GM12878 (cell line): ENCODE data around the gene PMIS2. TPM values are rescaled to one million over a fixed set of nuclear protein-coding genes. Genes with fewer than 3 reads are reported as not detected.

Experiments
- ATAC-seq: fragments of 200-7000 bp; cut with Tn5 transposase; 3 replicates; pipeline ENCODE4 v1.9.1; 2020; ENCODE audit warnings: mild to moderate bottlenecking, moderate library complexity
- BruUV-seq: library from RNA; stranded (reverse); fragments of 400-500 nt; replicated peaks from 2 replicates; lab custom pipeline; 2021; lab: Mats Ljungman, UMichigan
- CTCF ChIA-PET: fragments of 300-600 bp; sonication (Branson Sonifier 250); formaldehyde crosslinking; extraction: SDS; loops from one replicate; lab custom pipeline; 2021; ENCODE audit warnings: inconsistent platforms; lab: Yijun Ruan, JAX
- POLR2A ChIA-PET: fragments of 350-600 bp; formaldehyde crosslinking; extraction: SDS; loops from one replicate; lab custom pipeline; 2021; ENCODE audit warnings: inconsistent platforms; lab: Charles Lee
- RAD21 ChIA-PET: fragments of 300-600 bp; sonication (Branson Sonifier 250); formaldehyde crosslinking; loops from one replicate; lab custom pipeline; 2023; ENCODE audit warnings: antibody characterized with exemption; ENCODE audit not compliant: unreplicated experiment; lab: Charles Lee
- SMC1A ChIA-PET: fragments of 300-600 bp; sonication (Branson Sonifier 250); formaldehyde crosslinking; loops from one replicate; lab custom pipeline; 2023; ENCODE audit not compliant: unreplicated experiment, uncharacterized antibody; lab: Charles Lee
- DNase-seq: peaks from one replicate; pipeline ENCODE4 v3.0.0-alpha.2; 2011; ENCODE audit warnings: low read depth, low spot score
- FAIRE-seq: peaks from 3 replicates; lab custom pipeline; 2011; peaks lifted over from hg19 to GRCh38; lab: Jason Lieb, UNC
- H2AFZ ChIP-seq: 2 replicates; pipeline ENCODE4 v1.6.0; 2011; ENCODE audit warnings: low read depth, low read length, control low read depth; ENCODE audit not compliant: control insufficient read depth
- H3K27ac ChIP-seq: 2 replicates; pipeline ENCODE4 v1.5.1; 2011; ENCODE audit warnings: control low read depth; ENCODE audit not compliant: control insufficient read depth, insufficient read depth
- H3K27me3 ChIP-seq, 2 experiments: replicated peaks in 1 of 2; 2 replicates each; pipeline versions ENCODE4 v1.6.0 to v1.6.1; 2011; ENCODE audit warnings: low read length in 1 of 2; ENCODE audit not compliant: control insufficient read depth in 2 of 2, insufficient read depth in 2 of 2
- H3K36me3 ChIP-seq, 2 experiments: 2 replicates each; pipeline ENCODE4 v1.5.1; 2011; ENCODE audit warnings: low read length in 1 of 2; ENCODE audit not compliant: control insufficient read depth in 2 of 2, insufficient read depth in 2 of 2
- H3K4me1 ChIP-seq: 2 replicates; pipeline ENCODE4 v1.6.1; 2011; ENCODE audit warnings: mild to moderate bottlenecking, low read length, moderate library complexity, mixed read lengths; ENCODE audit not compliant: control insufficient read depth, insufficient read depth
- H3K4me2 ChIP-seq: 2 replicates; pipeline ENCODE4 v1.6.0; 2011; ENCODE audit warnings: control low read depth; ENCODE audit not compliant: control insufficient read depth, insufficient read depth
- H3K4me3 ChIP-seq: fragments of 200-600 bp; sonication (generic); 2 replicates; pipeline ENCODE4 v1.5.1; 2016
- H3K79me2 ChIP-seq: 2 replicates; pipeline ENCODE4 v1.6.0; 2011; ENCODE audit warnings: low read length; ENCODE audit not compliant: control insufficient read depth, insufficient read depth
- H3K9ac ChIP-seq: 2 replicates; pipeline ENCODE4 v1.8.0; 2011; ENCODE audit warnings: low read length, control low read depth, mixed read lengths; ENCODE audit not compliant: control insufficient read depth, insufficient read depth
- H3K9me3 ChIP-seq: replicated peaks from 3 replicates; pipeline ENCODE4 v1.5.1; 2011; ENCODE audit warnings: mild to moderate bottlenecking, low read length; ENCODE audit not compliant: control insufficient read depth, insufficient read depth
- H4K20me1 ChIP-seq: 2 replicates; pipeline ENCODE4 v1.6.0; 2011; ENCODE audit not compliant: control insufficient read depth, insufficient read depth
- BRCA1 ChIP-seq: IDR thresholded peaks from 2 replicates; pipeline ENCODE4 v1.6.1; 2011; ENCODE audit warnings: low read depth, low read length, improper control_type of control experiment
- CBX3 ChIP-seq: fragments of 200-600 bp; sonication (generic); IDR thresholded peaks from 2 replicates; pipeline ENCODE4 v1.6.1; 2016; ENCODE audit warnings: low read depth, borderline replicate concordance
- CHD4 ChIP-seq: fragments of 200-600 bp; sonication (generic); IDR thresholded peaks from 2 replicates; pipeline ENCODE4 v1.6.1; 2016; ENCODE audit warnings: mild to moderate bottlenecking
- IKZF2 ChIP-seq, 2 experiments: fragments of 450-650 bp; IDR thresholded peaks; 2 replicates each; pipeline ENCODE4 v1.6.1; 2017; ENCODE audit warnings: mild to moderate bottlenecking in 2 of 2, moderate library complexity in 2 of 2
- MTA2 ChIP-seq: fragments of 450-650 bp; IDR thresholded peaks from 2 replicates; pipeline ENCODE4 v1.6.1; 2016; ENCODE audit warnings: low read depth, mild to moderate bottlenecking, moderate library complexity
- MYB ChIP-seq: fragments of 150-350 bp; IDR thresholded peaks from 2 replicates; pipeline ENCODE4 v1.6.1; 2014; ENCODE audit warnings: mild to moderate bottlenecking, low read depth, low read length, borderline replicate concordance
- PAX8 ChIP-seq: fragments of 450-650 bp; IDR thresholded peaks from 2 replicates; pipeline ENCODE4 v1.6.1; 2017; ENCODE audit warnings: mild to moderate bottlenecking, moderate library complexity
- PBX3 ChIP-seq: IDR thresholded peaks from 2 replicates; pipeline ENCODE4 v1.6.1; 2011; ENCODE audit warnings: mild to moderate bottlenecking, low read depth, low read length, moderate library complexity; ENCODE audit not compliant: insufficient replicate concordance
- POLR2A ChIP-seq: IDR thresholded peaks from 2 replicates; pipeline ENCODE4 v1.6.1; 2011; ENCODE audit warnings: low read depth, mild to moderate bottlenecking, low read length
- RAD21 ChIP-seq: IDR thresholded peaks from 2 replicates; pipeline ENCODE4 v1.6.1; 2011; ENCODE audit warnings: mild to moderate bottlenecking, low read depth, low read length, moderate library complexity; ENCODE audit not compliant: insufficient read depth
- RAD51 ChIP-seq: fragments of 450-650 bp; IDR thresholded peaks from 2 replicates; pipeline ENCODE4 v1.6.1; 2016; ENCODE audit warnings: moderate library complexity, mild to moderate bottlenecking, inconsistent platforms
- RCOR1 ChIP-seq: conservative IDR thresholded peaks from 2 replicates; pipeline ENCODE4 v1.6.1; 2012; ENCODE audit warnings: low read depth, low read length, improper control_type of control experiment
- YBX1 ChIP-seq: fragments of 450-650 bp; IDR thresholded peaks from 2 replicates; pipeline ENCODE4 v1.6.1; 2016; ENCODE audit warnings: antibody characterized with exemption
- ZNF207 ChIP-seq: fragments of 450-650 bp; IDR thresholded peaks from 2 replicates; pipeline ENCODE4 v1.6.1; 2014; ENCODE audit warnings: antibody characterized with exemption, mild to moderate bottlenecking, borderline replicate concordance
- ZZZ3 ChIP-seq: IDR thresholded peaks from 2 replicates; pipeline ENCODE4 v1.6.1; 2011; ENCODE audit warnings: low read depth; ENCODE audit not compliant: control insufficient read depth, insufficient read length
- WGBS: methylation state at CpG from one replicate; pipeline ENCODE4 v1.1.6; 2016; ENCODE audit warnings: low lambda C conversion rate; ENCODE audit not compliant: insufficient replicate concordance, insufficient coverage; ENCODE audit errors: missing lambda C conversion rate; 5-methylcytosine and 5-hydroxymethylcytosine counted together
- in situ Hi-C: fragments of 300-500 bp; cut with MboI; formaldehyde crosslinking; loops from 9 replicates; pipeline ENCODE4 v1.14.3; 2018; ENCODE audit warnings: mixed read lengths
- intact Hi-C: fragments of 100-400 bp; cut with micrococcal nuclease; formaldehyde crosslinking; loops from one replicate; pipeline ENCODE4 v1.14.2; 2022; ENCODE audit not compliant: unreplicated experiment
- polyA plus RNA-seq, 11 experiments: library from polyadenylated mRNA; depleted of rRNA in 4 of 11; unstranded in 6 of 11; stranded (reverse) in 5 of 11; fragments of >200 nt; fragmentation: Nextera tagmentation in 4 of 11; fragmentation: Illumina TruSeq in 1 of 11; extraction: Ambion mirVana in 4 of 11; extraction: Trizol in 1 of 11; gene quantifications; 1 replicate in 1 of 11; 2 replicates in 10 of 11; pipeline versions ENCODE4 v1.2.1 to v1.2.3, GENCODE V29; 2011 to 2016; ENCODE audit warnings: inconsistent platforms in 2 of 11, missing spikeins in 2 of 11, low read depth in 1 of 11
- total RNA-seq, 4 experiments: library from RNA; depleted of rRNA in 3 of 4; stranded (reverse); fragments of >200 nt in 3 of 4; fragmentation: Illumina TruSeq in 1 of 4; extraction: Trizol in 1 of 4; gene quantifications; 2 replicates each; pipeline versions ENCODE4 v1.2.1 to v1.2.3, GENCODE V29; 2013 to 2021

Gene PMIS2
- total and polyA plus RNA-seq, 10 of the 15 experiments (the other 5 are each of a cell fraction or from before 2014, with no cell fraction given): not detected

- ChIA-PET POLR2A (interaction anchor here (1.5 kb wide), 1 partner anchor 34 kb away, joined by 3 read pairs; no protein-coding TSS in a partner anchor), RAD21 (interaction anchor here (1.0 to 1.5 kb wide), 2 partner anchors 34 to 68 kb away, joined by 3 to 5 read pairs; partner anchors contain the start of gene HAUS5), SMC1A (interaction anchor here (0.6 to 1.6 kb wide), 7 partner anchors 10 to 403 kb away, joined by 3 to 4 read pairs (median 3); partner anchors contain the start of gene HAUS5), CTCF (interaction anchor here (1.0 to 2.7 kb wide), 5 partner anchors 35 to 117 kb away, joined by 3 to 24 read pairs (median 4); no protein-coding TSS in a partner anchor)
- no peak for DNase-seq
- Histone ChIP-seq H3K27ac (peak overlapping the region; percentile 86), H3K4me2 (peak overlapping the region; percentile 100), H3K4me3 (peak overlapping the region; percentile 77), H3K4me1 (peaks cover 31% of the 10 kb centered on the region), H3K27me3 (no peaks in the 10 kb centered on the region), H3K9ac (peak overlapping the region; percentile 97), H3K9me3 (no peaks in the 10 kb centered on the region), H3K79me2 (peaks cover 18% of the 10 kb centered on the region), H3K36me3 (peaks cover 0 to 2% of the 10 kb centered on the region in 2 experiments; a peak in 2 of 4 replicates), H2AFZ (no peak overlapping the region; the same call in 1 of the 2 replicates), H4K20me1 (no peaks in the 10 kb centered on the region)
- 66% methylated on average over 3 of the region's 3 CpGs for WGBS
- TF ChIP-seq RAD51 (no peak), RAD21 (no peak), ZZZ3 (no peak), POLR2A (no peak), YBX1 (no peak), ZNF207 (no peak), BRCA1 (no peak), RCOR1 (no peak), MTA2 (no peak), CHD4 (no peak), PAX8 (no peak), PBX3 (no peak), CBX3 (no peak), IKZF2 (IDR thresholded peaks at IDR 0.05) (no peak), MYB (no peak)
- no TSS peak for BruUV-seq
- in situ Hi-C loops (no loop called here), intact Hi-C loops (loop anchor here (2.0 kb wide), 1 partner anchor 33 kb away; no protein-coding TSS in a partner anchor)
- no peak for ATAC-seq
- FAIRE-seq: no peak
Observed at GRCh38 chr19:35544110-35544802, 41.7 kb upstream of the PMIS2 start.
